Activated gamma-delta T cell treated with Interleukin-2 at 50 U/mL for 16 hours (primary cell): ENCODE results near the gene EPHA3.

Experiments used
- DNase-seq: peaks from one replicate; pipeline ENCODE4 v3.0.0-alpha.2; 2020

Gene EPHA3

GRCh38 chr3:89234620-89235019, 127.2 kb downstream of the EPHA3 start:
- no peak for DNase-seq

DNA sequence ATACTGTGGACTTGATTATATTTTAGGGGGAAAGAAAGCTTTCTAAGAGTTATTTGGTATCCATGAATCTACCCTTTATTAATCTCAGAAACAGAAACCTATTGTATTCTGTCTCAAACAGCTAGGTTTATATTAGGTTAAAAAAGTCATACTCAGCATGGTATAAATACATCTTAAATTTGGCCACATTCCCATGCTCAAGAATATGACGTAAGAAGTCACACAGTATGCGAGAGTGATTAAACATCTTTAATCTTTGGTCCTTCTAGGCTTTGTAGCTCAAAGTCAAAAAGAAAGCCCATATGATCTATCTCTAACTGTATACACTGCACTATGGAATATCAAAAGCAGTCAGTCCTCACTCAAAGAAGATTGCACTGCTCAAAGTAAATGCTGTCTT, 131.4 kb downstream of the EPHA3 start:
- no peak for DNase-seq

- DNase-seq, result no peak
These were observed 132.4 kb downstream of the EPHA3 start for GRCh38 chr3:89239774-89240173.

DNA sequence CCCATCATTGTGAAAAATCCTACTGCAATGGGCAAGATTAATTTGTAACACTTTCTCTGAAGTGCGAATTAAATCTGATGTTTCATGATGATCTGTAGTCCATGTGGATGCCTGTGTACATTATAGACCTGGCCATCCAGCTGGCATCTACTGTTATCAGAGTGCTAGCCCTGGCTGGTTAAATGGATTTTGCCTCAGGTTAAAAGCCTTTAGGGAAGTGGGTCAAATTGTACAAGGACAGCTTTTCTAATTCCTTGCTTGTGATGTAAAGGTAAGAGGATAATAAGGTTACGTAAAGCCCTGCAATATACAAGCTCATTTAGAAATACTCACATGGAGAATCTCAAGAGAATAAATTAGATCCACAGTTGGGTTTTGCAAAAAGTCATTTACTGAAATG, 138.2 kb downstream of the EPHA3 start:
- DNase-seq, result no peak

- no peak for DNase-seq
These were observed 138.9 kb downstream of the EPHA3 start for GRCh38 chr3:89246326-89246725.

- no peak for DNase-seq
These were observed 143.3 kb downstream of the EPHA3 start for GRCh38 chr3:89250742-89251141.

DNA sequence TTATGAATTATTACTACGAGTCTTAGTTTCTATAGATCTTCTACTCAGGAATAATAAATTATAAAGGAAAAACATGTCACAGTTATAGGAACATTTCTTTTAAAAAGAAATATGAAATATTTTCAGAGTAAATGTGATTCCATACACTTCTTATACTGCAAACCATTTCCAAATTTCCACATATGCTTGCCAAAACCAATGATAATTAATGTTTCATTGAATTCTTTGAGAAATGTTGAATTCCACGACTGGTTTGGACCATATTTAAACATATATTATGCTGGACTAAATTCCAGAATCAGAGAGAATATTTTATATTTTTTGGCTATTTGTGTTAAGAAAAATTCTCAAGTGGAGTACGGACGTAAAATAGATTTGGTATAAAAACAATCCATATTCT, 144.6 kb downstream of the EPHA3 start:
- DNase-seq, result no peak

DNA sequence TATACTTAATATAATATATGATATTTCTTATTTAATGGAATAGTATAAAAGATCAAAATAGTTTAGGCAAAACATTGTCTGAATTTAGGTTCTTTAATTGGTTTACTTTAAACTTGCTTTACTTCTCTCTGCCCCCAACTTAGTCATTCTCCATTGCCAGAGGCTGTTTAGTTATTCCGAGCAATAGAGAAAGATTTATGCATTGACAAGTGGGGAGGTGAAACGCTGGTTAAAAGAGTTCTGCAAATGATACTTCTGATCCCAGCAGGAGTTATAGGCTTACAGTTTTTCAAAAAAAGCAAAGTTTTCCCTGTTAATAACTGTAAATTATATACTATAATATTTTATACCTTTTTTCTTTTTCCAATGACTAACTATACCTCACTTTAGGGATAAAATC, 145.4 kb downstream of the EPHA3 start:
- no peak for DNase-seq

DNA sequence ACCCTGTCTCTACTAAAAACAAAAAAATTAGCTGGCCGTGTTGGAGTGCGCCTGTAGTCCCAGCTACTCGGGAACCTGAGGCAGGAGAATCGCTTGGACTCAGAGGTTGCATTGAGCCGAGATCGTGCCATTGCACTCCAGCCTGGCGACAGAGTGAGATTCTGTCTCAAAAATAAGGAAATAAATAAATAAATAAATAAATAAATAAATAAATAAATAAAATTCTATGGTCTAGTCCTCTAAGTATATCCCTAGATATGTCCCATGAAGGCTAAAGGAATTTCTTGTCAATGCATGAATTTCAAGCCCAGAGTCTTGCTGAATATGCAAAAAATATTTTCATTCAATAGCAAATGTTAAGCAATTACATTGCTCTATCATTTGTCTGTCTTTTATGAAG, 149.0 kb downstream of the EPHA3 start:
- DNase-seq, result no peak

GRCh38 chr3:89256882-89257281, 149.5 kb downstream of the EPHA3 start:
- DNase-seq, result no peak

- DNase-seq, result no peak
These were observed 153.3 kb downstream of the EPHA3 start for GRCh38 chr3:89260721-89261120.

- no peak for DNase-seq
These were observed 154.3 kb downstream of the EPHA3 start for GRCh38 chr3:89261673-89262072.

GRCh38 chr3:89262309-89262929, 155.0 kb downstream of the EPHA3 start:
- DNase-seq, result no peak

- no peak for DNase-seq
These were observed 156.7 kb downstream of the EPHA3 start for GRCh38 chr3:89264037-89264560.

GRCh38 chr3:89266074-89266473, 158.7 kb downstream of the EPHA3 start:
- no peak for DNase-seq

GRCh38 chr3:89268059-89268458, 160.6 kb downstream of the EPHA3 start:
- no peak for DNase-seq

- no peak for DNase-seq
These were observed 162.8 kb downstream of the EPHA3 start for GRCh38 chr3:89270201-89270600.

- no peak for DNase-seq
These were observed 167.6 kb downstream of the EPHA3 start for GRCh38 chr3:89275001-89275400.

DNA sequence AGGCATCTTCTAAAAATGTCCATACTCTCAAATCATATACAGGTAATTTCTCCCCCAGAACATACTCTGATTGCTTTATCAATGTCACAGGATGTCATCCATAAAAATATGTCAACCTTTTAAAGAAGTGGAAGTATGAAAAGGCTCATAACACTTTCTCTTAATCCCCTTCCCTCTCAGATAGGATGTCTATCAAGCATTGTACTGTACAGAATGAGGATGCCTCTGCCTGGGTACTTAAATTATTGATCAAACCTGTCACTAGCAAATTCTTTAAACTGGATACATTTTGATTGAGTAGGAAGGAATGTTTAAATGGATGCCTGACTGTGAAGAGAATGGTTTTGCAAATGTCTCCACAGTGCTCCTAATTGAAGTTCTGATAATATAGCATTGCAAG, 168.7 kb downstream of the EPHA3 start:
- no peak for DNase-seq

DNA sequence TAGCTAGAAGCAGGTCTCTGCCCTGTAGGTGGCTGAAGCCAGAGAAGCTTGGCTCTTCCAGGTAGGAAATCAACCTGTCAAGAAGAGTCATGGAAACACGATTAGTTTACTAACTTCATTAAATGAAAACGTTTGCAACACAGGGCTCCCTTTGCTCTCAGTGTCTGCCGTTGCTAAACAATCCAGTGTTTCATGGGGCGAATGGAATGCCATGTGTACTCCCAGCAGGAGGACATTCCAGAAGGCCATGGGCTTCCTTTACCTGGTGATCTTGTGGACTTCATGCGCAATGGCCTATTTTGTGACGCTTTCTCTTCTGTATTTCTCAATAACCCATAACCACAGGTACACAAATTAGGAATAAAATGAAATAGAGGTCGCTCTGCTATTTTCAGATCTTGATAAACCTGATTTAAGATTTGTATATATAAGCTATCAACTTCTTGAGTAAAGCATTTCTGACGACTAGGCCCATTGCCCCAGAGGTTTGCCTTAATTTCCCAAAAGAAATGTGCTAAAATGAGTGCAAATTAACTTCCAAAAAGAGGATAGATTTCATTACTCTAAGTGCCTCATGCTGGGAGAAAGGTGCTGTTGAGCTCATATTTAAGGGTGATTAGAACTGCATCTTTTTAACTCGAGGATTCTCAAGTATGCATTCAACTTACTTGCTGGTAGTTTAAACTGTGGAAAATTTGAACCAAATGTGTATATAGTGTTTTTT, 171.0 kb downstream of the EPHA3 start:
- no peak for DNase-seq

DNA sequence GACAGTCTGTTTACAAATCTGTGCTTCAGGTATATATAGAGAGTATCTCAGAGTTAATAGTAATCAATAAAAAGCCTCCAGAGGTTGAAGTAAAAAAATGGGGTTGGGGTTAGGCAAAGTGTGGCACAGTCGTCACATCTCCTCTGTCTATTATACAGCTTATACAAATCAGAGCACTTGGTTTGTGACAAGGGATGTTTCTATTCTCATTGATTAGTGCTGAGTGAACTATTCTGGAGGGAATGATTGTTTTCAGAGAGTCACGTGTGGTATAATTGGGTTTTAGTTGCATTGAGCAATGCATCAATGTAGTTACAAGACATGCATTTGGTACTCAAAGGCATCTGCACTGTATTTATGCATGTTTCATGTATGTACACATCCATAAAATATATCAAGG, 172.9 kb downstream of the EPHA3 start:
- DNase-seq, result no peak

DNA sequence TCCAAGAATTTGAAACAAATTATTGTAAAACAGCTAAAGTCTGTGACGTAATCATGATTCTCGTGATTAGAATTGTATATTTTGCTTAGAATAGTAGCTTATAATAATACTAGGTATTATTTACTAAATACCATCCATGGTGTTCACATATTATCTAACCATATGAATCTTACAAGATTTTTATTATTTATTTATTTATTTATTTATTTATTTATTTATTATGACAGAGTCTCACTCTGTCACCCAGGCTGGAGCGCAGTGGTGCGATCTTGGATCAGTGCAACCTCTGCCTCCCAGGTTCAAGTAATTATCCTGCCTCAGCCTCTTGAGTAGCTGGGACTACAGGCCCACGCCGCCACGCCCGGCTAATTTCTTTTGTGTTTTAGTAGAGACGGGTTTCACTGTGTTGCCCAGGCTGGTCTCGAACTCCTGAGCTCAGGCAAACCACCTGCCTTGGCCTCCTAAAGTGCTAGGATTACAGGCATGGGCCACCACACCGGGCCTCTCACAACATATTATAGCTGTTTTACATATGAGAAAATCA, 173.5 kb downstream of the EPHA3 start:
- DNase-seq, result no peak

DNA sequence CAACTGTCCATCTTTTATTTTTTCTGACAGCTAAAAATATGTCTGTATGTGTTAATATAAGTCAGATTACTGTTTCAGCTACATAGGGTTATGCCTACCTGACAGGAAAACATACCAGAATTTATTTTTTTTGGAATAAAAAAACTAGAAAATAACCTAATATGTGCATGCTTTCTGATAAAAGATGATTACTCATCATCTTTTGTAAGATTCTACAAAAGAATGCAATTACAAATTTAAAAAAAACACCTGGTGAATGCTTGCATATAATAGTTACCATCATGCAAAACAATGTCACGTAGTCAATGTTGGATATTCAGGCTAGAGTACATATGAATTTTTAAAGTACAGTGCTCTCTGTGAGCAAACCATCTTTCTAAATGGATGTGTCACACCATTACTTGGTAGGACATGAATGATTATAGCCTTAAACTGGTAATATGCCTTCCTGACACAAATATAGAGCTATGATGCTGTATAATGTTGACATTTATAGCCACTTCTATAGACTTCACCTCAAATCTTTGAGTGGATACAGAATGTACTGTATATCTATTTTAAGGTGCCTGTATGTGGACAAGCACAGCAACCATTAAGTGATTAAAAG, 180.6 kb downstream of the EPHA3 start:
- no peak for DNase-seq
